Peyer's patch (tissue), 4 donors: ENCODE measurements around the gene BPTF. TPM values are rescaled to one million over a fixed set of nuclear protein-coding genes. Genes with fewer than 3 reads are reported as not detected.
A peak's percentile ranks its signal among the peaks of the same experiment; 100 is the strongest.
"Not testable (repeated sequence)": the region's sequence is repeated elsewhere in the genome, so short reads cannot be mapped to it uniquely, and the experiment has no call there.

Experiments
- DNase-seq, 3 donors: peaks; one replicate each; pipeline ENCODE4 v3.0.0-alpha.2; 2017 to 2019
- H3K27ac ChIP-seq, 4 donors: fragments of 200-600 bp; sonication (generic); one replicate each; pipeline ENCODE4 v1.5.1; 2016 to 2019
- H3K27me3 ChIP-seq, 2 donors: fragments of 200-600 bp; sonication (generic); one replicate each; pipeline ENCODE4 v1.5.1; 2019
- H3K36me3 ChIP-seq, 3 donors: fragments of 200-600 bp; sonication (generic); one replicate each; pipeline ENCODE4 v1.5.1; 2016 to 2019
- H3K4me1 ChIP-seq, 4 donors: fragments of 200-600 bp; sonication (generic); one replicate each; pipeline ENCODE4 v1.5.1; 2016 to 2019
- H3K4me3 ChIP-seq, 4 donors: fragments of 200-600 bp; sonication (generic); 1 replicate in 3 of 4; 2 replicates in 1 of 4; pipeline ENCODE4 v1.5.1; 2016 to 2019; ENCODE audit warnings: mild to moderate bottlenecking in 1 of 4
- H3K9me3 ChIP-seq, 4 donors: fragments of 200-600 bp; sonication (generic); one replicate each; pipeline ENCODE4 v1.5.1; 2016 to 2019; ENCODE audit warnings: mild to moderate bottlenecking in 1 of 4
- CTCF ChIP-seq, 6 experiments: fragments of 450-650 bp in 4 of 6; fragments of 200-600 bp in 2 of 6; sonication (generic) in 1 of 6; IDR thresholded peaks; one replicate each; pipeline ENCODE4 v1.5.1; 2017 to 2019; ENCODE audit warnings: antibody characterized with exemption in 6 of 6, mild to moderate bottlenecking in 3 of 6, moderate library complexity in 1 of 6
- POLR2A ChIP-seq, 2 donors: fragments of 450-650 bp; IDR thresholded peaks; one replicate each; pipeline ENCODE4 v1.5.1; 2017; ENCODE audit warnings: antibody characterized with exemption in 2 of 2, mild to moderate bottlenecking in 2 of 2, moderate library complexity in 2 of 2
- total RNA-seq, 4 donors: library from RNA; depleted of rRNA; stranded (reverse); fragments of >200 nt; gene quantifications; one replicate each; pipeline ENCODE4 v1.1.0, GENCODE V29; 2016

The BPTF gene
- total RNA-seq, 4 donors from 2014 or later, result 70.2 to 305 (median 109) TPM

DNA sequence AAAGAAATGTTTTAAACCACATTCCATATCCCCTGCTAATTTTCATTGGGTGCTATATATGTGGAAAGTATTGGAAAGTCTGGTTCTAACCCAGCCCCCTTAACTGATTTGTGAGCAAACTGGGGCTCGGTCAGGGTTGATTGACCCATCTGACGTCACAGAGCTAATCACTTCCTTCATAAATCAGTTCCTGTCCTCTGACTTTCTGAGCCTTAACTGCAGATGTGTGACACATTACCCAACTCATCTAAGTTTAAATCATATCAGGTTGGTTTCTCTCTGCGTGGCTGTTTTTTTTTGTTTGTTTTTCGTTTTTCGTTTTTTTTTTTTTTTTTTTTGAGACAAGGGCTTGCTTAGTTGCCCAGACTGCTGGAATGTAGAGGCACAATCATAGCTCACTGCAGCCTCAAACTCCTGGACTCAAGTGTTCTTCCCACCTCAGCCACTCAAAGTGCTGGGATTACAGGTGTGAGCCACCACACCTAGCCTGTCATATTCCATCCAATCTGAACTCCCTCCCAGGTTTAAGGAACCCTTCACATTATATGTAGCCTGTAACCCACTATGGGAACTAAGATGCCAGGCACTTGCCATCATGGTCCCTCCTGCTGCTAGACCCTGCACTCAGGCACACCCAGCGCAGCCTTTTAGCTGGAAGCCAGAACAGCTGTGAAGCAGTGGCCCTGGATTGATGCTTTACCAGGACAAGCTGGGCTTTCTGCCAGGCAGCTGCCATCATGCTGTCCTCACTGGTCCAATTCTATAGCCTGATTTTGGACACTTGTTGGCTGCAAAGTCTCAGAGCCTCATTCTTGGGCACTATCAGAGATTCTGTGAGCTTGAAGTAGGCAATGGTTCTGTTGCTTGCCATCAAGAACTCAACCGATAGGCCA, 6.9 kb upstream of the BPTF start:
- no peak overlapping the region for H3K4me3 ChIP-seq
- peak in 2 of 3 donors; percentile 56 to 67 for DNase-seq
- H3K36me3 ChIP-seq, result no peaks in the 10 kb centered on the region
- no peaks in the 10 kb centered on the region for H3K4me1 ChIP-seq
- TF ChIP-seq CTCF (IDR thresholded peaks at IDR 0.05), result no peak
- TF ChIP-seq POLR2A (IDR thresholded peaks at IDR 0.05), result no peak
- no peaks in the 10 kb centered on the region for H3K27me3 ChIP-seq
- H3K27ac ChIP-seq, result no peak overlapping the region
- H3K9me3 ChIP-seq, result no peaks in the 10 kb centered on the region

- Histone ChIP-seq H3K27ac (no peak overlapping the region), H3K36me3 (no peaks in the 10 kb centered on the region), H3K4me1 (peaks cover 0 to 3% (median 0%) of the 10 kb centered on the region in 4 donors), H3K27me3 (no peaks in the 10 kb centered on the region), H3K4me3 (no peak overlapping the region), H3K9me3 (no peaks in the 10 kb centered on the region)
- DNase-seq, result peak in 1 of 3 donors; percentile 2
- TF ChIP-seq CTCF (IDR thresholded peaks at IDR 0.05) (no peak), POLR2A (IDR thresholded peaks at IDR 0.05) (no peak)
These were observed 5.6 kb upstream of the BPTF start for GRCh38 chr17:67819722-67820121.

DNA sequence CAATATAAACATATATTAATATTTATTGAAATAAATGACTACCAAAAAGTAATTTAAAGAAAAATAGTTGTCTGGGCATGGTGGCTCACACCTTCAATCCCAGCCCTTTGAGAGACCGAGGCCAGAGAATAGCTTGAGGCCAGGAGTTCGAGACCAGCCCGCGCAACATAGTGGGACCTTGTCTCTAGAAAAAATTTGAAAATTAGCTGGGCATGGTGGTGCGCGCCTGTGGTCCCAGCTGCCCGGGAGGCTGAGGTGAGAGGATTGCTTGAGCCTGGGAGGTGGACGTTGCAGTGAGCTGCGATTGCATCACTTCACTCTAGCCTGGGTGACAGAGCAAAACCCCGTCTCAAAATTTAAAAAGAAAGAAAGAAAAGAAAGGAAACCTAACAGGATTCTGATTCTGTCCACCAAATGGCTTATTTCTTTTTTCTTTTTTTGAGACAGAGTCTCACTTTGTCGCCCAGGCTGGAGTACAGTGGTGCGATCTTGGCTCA, 3.4 kb upstream of the BPTF start:
- H3K4me1 ChIP-seq, result peaks cover 0 to 3% (median 1%) of the 10 kb centered on the region in 4 donors

DNA sequence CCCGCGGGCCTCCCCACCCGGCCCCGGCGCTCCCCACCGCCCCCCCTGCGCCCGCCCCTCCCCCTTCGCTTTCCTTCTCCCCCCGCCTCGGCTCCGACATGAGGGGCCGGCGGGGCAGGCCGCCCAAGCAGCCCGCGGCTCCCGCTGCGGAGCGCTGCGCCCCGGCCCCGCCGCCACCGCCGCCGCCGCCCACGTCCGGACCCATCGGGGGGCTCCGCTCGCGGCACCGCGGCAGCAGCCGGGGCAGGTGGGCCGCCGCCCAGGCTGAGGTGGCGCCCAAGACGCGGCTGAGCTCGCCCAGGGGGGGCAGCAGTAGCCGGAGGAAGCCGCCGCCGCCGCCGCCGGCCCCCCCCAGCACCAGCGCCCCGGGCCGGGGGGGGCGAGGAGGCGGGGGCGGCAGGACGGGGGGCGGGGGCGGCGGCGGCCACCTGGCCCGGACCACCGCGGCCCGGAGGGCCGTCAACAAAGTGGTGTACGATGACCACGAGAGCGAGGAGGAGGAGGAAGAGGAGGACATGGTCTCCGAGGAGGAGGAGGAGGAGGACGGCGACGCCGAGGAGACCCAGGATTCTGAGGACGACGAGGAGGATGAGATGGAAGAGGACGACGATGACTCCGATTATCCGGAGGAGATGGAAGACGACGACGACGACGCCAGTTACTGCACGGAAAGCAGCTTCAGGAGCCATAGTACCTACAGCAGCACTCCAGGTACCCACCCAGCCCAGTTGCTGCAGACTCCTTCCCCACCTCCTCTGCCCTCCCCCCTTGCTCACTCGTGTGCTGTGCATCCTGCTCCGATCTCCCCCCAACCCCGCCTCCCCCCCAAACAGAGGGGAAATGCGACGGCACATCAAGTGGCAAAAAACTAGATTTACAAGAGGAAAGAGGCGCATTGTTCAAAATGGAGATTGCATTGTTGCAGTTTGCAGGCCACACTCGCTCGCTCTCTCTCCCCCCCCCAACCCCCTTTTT, 611 bp downstream of the BPTF start:
- Histone ChIP-seq H3K4me3 (peak overlapping the region; percentile 75 to 87 (median 81)), H3K4me1 (peaks cover 0 to 35% (median 10%) of the 10 kb centered on the region in 4 donors), H3K27ac (peak overlapping the region; percentile 96 to 99 (median 98))
- peak; percentile 67 to 73 (median 71) for DNase-seq
- not testable (repeated sequence) for H3K36me3 ChIP-seq, H3K27me3 ChIP-seq, H3K9me3 ChIP-seq

More for the DNA sequence above, 3.4 kb upstream of the BPTF start:
- Histone ChIP-seq H3K9me3 (no peaks in the 10 kb centered on the region), H3K36me3 (no peaks in the 10 kb centered on the region), H3K27me3 (no peaks in the 10 kb centered on the region), H3K4me3 (no peak overlapping the region), H3K27ac (no peak overlapping the region)
- no peak for DNase-seq
- TF ChIP-seq POLR2A (IDR thresholded peaks at IDR 0.05) (no peak), CTCF (IDR thresholded peaks at IDR 0.05) (no peak)

- peaks cover 0 to 37% (median 9%) of the 10 kb centered on the region in 4 donors for H3K4me1 ChIP-seq
- DNase-seq, result peak in 1 of 3 donors; percentile 33
- H3K27me3 ChIP-seq, result no peaks in the 10 kb centered on the region
- no peaks in the 10 kb centered on the region for H3K9me3 ChIP-seq
- H3K4me3 ChIP-seq, result peak overlapping the region in 1 of 4 donors; percentile 17
- no peaks in the 10 kb centered on the region for H3K36me3 ChIP-seq
- no peak for TF ChIP-seq POLR2A (IDR thresholded peaks at IDR 0.05)
- H3K27ac ChIP-seq, result no peak overlapping the region
These were observed 4.0 kb downstream of the BPTF start for GRCh38 chr17:67829331-67829730.

GRCh38 chr17:67830440-67830839, 5.1 kb downstream of the BPTF start:
- H3K4me1 ChIP-seq, result peaks cover 0 to 43% (median 9%) of the 10 kb centered on the region in 4 donors
- H3K27ac ChIP-seq, result no peak overlapping the region
- no peaks in the 10 kb centered on the region for H3K27me3 ChIP-seq
- H3K4me3 ChIP-seq, result no peak overlapping the region
- no peak for DNase-seq
- H3K9me3 ChIP-seq, result no peaks in the 10 kb centered on the region
- no peak for TF ChIP-seq CTCF (IDR thresholded peaks at IDR 0.05)
- no peak for TF ChIP-seq POLR2A (IDR thresholded peaks at IDR 0.05)
- H3K36me3 ChIP-seq, result no peaks in the 10 kb centered on the region
